IMR-90 (cell line): ENCODE results near the gene ST6GALNAC5. TPM values are rescaled to one million over a fixed set of nuclear protein-coding genes. Genes with fewer than 3 reads are reported as not detected.

Experiments used
- ATAC-seq: fragments of 200-7000 bp; cut with Tn5 transposase; 2 replicates; pipeline ENCODE4 v1.9.1; 2020; ENCODE audit warnings: low read depth, mild to moderate bottlenecking, moderate library complexity
- BruUV-seq: library from RNA; stranded (reverse); fragments of 400-500 nt; replicated peaks from 2 replicates; lab custom pipeline; 2021; lab: Mats Ljungman, UMichigan
- CTCF ChIA-PET: fragments of 300-600 bp; formaldehyde crosslinking; extraction: SDS; loops from one replicate; lab custom pipeline; 2021; ENCODE audit warnings: antibody characterized with exemption; lab: Yijun Ruan, JAX
- POLR2A ChIA-PET: fragments of 300-600 bp; sonication (Branson Sonifier 250); formaldehyde crosslinking; loops from one replicate; lab custom pipeline; 2022; ENCODE audit warnings: antibody characterized with exemption; ENCODE audit not compliant: unreplicated experiment; lab: Charles Lee
- DNase-seq: peaks from one replicate; pipeline ENCODE4 v3.0.0; 2013
- H2AFZ ChIP-seq: replicated peaks from 2 replicates; pipeline ENCODE3; 2013; ENCODE audit warnings: low read length, mild to moderate bottlenecking; ENCODE audit not compliant: poor library complexity
- H2AK5ac ChIP-seq: 2 replicates; pipeline ENCODE4 v1.6.1; 2013; ENCODE audit warnings: low read depth, low read length, inconsistent platforms
- H2AK9ac ChIP-seq: replicated peaks from 2 replicates; pipeline ENCODE3; 2013; ENCODE audit warnings: mild to moderate bottlenecking, low read depth, low read length, moderate library complexity; ENCODE audit not compliant: poor library complexity
- H2BK120ac ChIP-seq: 2 replicates; pipeline ENCODE4 v1.6.1; 2013; ENCODE audit warnings: low read depth, low read length, inconsistent platforms
- H2BK15ac ChIP-seq: 3 replicates; pipeline ENCODE4 v1.6.1; 2013; ENCODE audit warnings: low read depth, low read length, inconsistent platforms
- H2BK20ac ChIP-seq: 2 replicates; pipeline ENCODE4 v1.6.1; 2013; ENCODE audit warnings: low read depth, mild to moderate bottlenecking, inconsistent platforms, low read length, moderate library complexity
- H2BK5ac ChIP-seq: 2 replicates; pipeline ENCODE4 v1.6.1; 2013; ENCODE audit warnings: mild to moderate bottlenecking, low read depth, low read length, inconsistent platforms; ENCODE audit not compliant: poor library complexity, severe bottlenecking
- H3K14ac ChIP-seq: replicated peaks from 2 replicates; pipeline ENCODE4 v1.6.1; 2013; ENCODE audit warnings: low read depth, low read length, inconsistent platforms
- H3K18ac ChIP-seq: 2 replicates; pipeline ENCODE4 v1.6.1; 2013; ENCODE audit warnings: low read depth, low read length, control low read depth
- H3K23ac ChIP-seq: 2 replicates; pipeline ENCODE4 v1.6.1; 2013; ENCODE audit warnings: low read depth, low read length, inconsistent platforms
- H3K27ac ChIP-seq: 2 replicates; pipeline ENCODE4 v1.5.1; 2013; ENCODE audit warnings: mild to moderate bottlenecking, control low read depth, low read length; ENCODE audit not compliant: insufficient read depth
- H3K27me3 ChIP-seq: 2 replicates; pipeline ENCODE4 v1.6.1; 2013; ENCODE audit warnings: low read length; ENCODE audit not compliant: control insufficient read depth, insufficient read depth
- H3K36me3 ChIP-seq: 2 replicates; pipeline ENCODE4 v1.6.1; 2013; ENCODE audit warnings: low read length, mixed read lengths; ENCODE audit not compliant: control insufficient read depth, insufficient read depth
- H3K4ac ChIP-seq: 2 replicates; pipeline ENCODE4 v1.6.1; 2013; ENCODE audit warnings: low read depth, low read length, inconsistent platforms
- H3K4me1 ChIP-seq: 2 replicates; pipeline ENCODE4 v1.6.1; 2013; ENCODE audit warnings: low read length, mixed read lengths; ENCODE audit not compliant: control insufficient read depth, insufficient read depth
- H3K4me2 ChIP-seq: 2 replicates; pipeline ENCODE4 v1.6.1; 2013; ENCODE audit warnings: low read depth, mild to moderate bottlenecking, control low read depth, low read length, moderate library complexity
- H3K4me3 ChIP-seq: 2 replicates; pipeline ENCODE4 v1.5.1; 2013; ENCODE audit warnings: low read depth, mild to moderate bottlenecking, control low read depth, low read length, moderate library complexity; ENCODE audit not compliant: insufficient read depth
- H3K56ac ChIP-seq: 2 replicates; pipeline ENCODE4 v1.6.1; 2013; ENCODE audit warnings: low read length, inconsistent platforms; ENCODE audit not compliant: insufficient read depth; ENCODE audit errors: extremely low read depth
- H3K79me1 ChIP-seq, 2 experiments: 2 replicates each; pipeline ENCODE4 v1.6.1; 2013; ENCODE audit warnings: low read length in 2 of 2, inconsistent platforms in 1 of 2, low read depth in 1 of 2
- H3K9ac ChIP-seq: 2 replicates; pipeline ENCODE4 v1.6.1; 2013; ENCODE audit warnings: low read depth, low read length, control low read depth
- H3K9me1 ChIP-seq: 2 replicates; pipeline ENCODE4 v1.6.1; 2013; ENCODE audit warnings: low read length, inconsistent platforms; ENCODE audit not compliant: insufficient read depth
- H3K9me3 ChIP-seq: 2 replicates; pipeline ENCODE4 v1.6.1; 2013; ENCODE audit warnings: low read length; ENCODE audit not compliant: control insufficient read depth, insufficient read depth
- H4K20me1 ChIP-seq: 2 replicates; pipeline ENCODE4 v1.6.1; 2013; ENCODE audit warnings: low read length, inconsistent platforms; ENCODE audit not compliant: insufficient read depth
- H4K5ac ChIP-seq: 2 replicates; pipeline ENCODE4 v1.6.1; 2013; ENCODE audit warnings: mild to moderate bottlenecking, low read depth, low read length, control low read depth
- H4K8ac ChIP-seq, 2 experiments: 2 replicates each; pipeline ENCODE4 v1.6.1; 2013; ENCODE audit warnings: low read depth in 2 of 2, low read length in 2 of 2, control low read depth in 1 of 2, inconsistent platforms in 1 of 2
- H4K91ac ChIP-seq: 2 replicates; pipeline ENCODE4 v1.6.1; 2013; ENCODE audit warnings: low read depth, low read length, inconsistent platforms; ENCODE audit not compliant: insufficient read depth
- BHLHE40 ChIP-seq: fragments of 150-350 bp; IDR thresholded peaks from 2 replicates; pipeline ENCODE4 v1.6.1; 2016; ENCODE audit warnings: mild to moderate bottlenecking, low read depth, low read length
- CEBPB ChIP-seq: IDR thresholded peaks from 2 replicates; pipeline ENCODE4 v1.6.1; 2012; ENCODE audit warnings: low read depth, low read length, improper control_type of control experiment
- CHD1 ChIP-seq: IDR thresholded peaks from 2 replicates; pipeline ENCODE4 v1.6.1; 2012; ENCODE audit warnings: low read depth, low read length, improper control_type of control experiment
- CTCF ChIP-seq: conservative IDR thresholded peaks from 2 replicates; pipeline ENCODE4 v1.5.1; 2012; ENCODE audit warnings: mild to moderate bottlenecking, low read depth, low read length, improper control_type of control experiment
- ELK1 ChIP-seq: fragments of 150-350 bp; IDR thresholded peaks from 2 replicates; pipeline ENCODE4 v1.6.1; 2016; ENCODE audit warnings: low read depth, mild to moderate bottlenecking, low read length, moderate library complexity, borderline replicate concordance
- FOS ChIP-seq: fragments of 150-350 bp; IDR thresholded peaks from 2 replicates; pipeline ENCODE4 v1.6.1; 2016; ENCODE audit warnings: low read depth, low read length
- MAFK ChIP-seq: IDR thresholded peaks from 2 replicates; pipeline ENCODE4 v1.6.1; 2012; ENCODE audit warnings: low read depth, low read length, improper control_type of control experiment
- MAZ ChIP-seq: IDR thresholded peaks from 2 replicates; pipeline ENCODE4 v1.6.1; 2012; ENCODE audit warnings: low read depth, mild to moderate bottlenecking, low read length, improper control_type of control experiment, moderate library complexity, borderline replicate concordance
- MXI1 ChIP-seq: IDR thresholded peaks from 2 replicates; pipeline ENCODE4 v1.6.1; 2012; ENCODE audit warnings: low read depth, mild to moderate bottlenecking, low read length, moderate library complexity, borderline replicate concordance
- NFE2L2 ChIP-seq: fragments of 150-350 bp; IDR thresholded peaks from 2 replicates; pipeline ENCODE4 v1.6.1; 2016; ENCODE audit warnings: low read depth, mild to moderate bottlenecking, low read length
- POLR2A ChIP-seq: IDR thresholded peaks from 2 replicates; pipeline ENCODE4 v1.6.1; 2012; ENCODE audit warnings: mild to moderate bottlenecking, low read depth, low read length
- RAD21 ChIP-seq: IDR thresholded peaks from 2 replicates; pipeline ENCODE4 v1.6.1; 2012; ENCODE audit warnings: low read length, improper control_type of control experiment
- RCOR1 ChIP-seq: IDR thresholded peaks from 2 replicates; pipeline ENCODE4 v1.6.1; 2012; ENCODE audit warnings: mild to moderate bottlenecking, low read length, improper control_type of control experiment; ENCODE audit not compliant: insufficient replicate concordance
- RFX5 ChIP-seq: IDR thresholded peaks from 2 replicates; pipeline ENCODE4 v1.8.0; 2012; ENCODE audit warnings: low read depth, mild to moderate bottlenecking, low read length, moderate library complexity
- SMC3 ChIP-seq: fragments of 150-350 bp; IDR thresholded peaks from 2 replicates; pipeline ENCODE4 v1.6.1; 2016; ENCODE audit warnings: low read depth, mild to moderate bottlenecking, antibody characterized with exemption, low read length, moderate library complexity
- USF2 ChIP-seq: fragments of 150-350 bp; IDR thresholded peaks from 2 replicates; pipeline ENCODE4 v1.6.1; 2017; ENCODE audit warnings: mild to moderate bottlenecking, antibody characterized with exemption, low read length, low read depth
- WGBS, 2 experiments: methylation state at CpG; one replicate each; pipeline versions ENCODE4 v1.1.5 to v1.1.7; 2013; ENCODE audit warnings: missing lambda C conversion rate in 2 of 2; ENCODE audit not compliant: insufficient read length in 1 of 2; ENCODE audit errors: extremely low coverage in 2 of 2; 5-methylcytosine and 5-hydroxymethylcytosine counted together
- dilution Hi-C: fragments of 300-500 bp; cut with HindIII; formaldehyde crosslinking; loops from one replicate; pipeline ENCODE4 v1.14.3; 2018; ENCODE audit warnings: low sequenced_read_pairs; ENCODE audit not compliant: unreplicated experiment
- in situ Hi-C: fragments of 300-500 bp; cut with MboI; formaldehyde crosslinking; loops from 3 replicates; pipeline ENCODE4 v1.14.3; 2019; ENCODE audit warnings: low sequenced_read_pairs, inconsistent platforms, mixed read lengths
- intact Hi-C: fragments of 100-400 bp; cut with micrococcal nuclease; formaldehyde crosslinking; loops from 2 replicates; pipeline ENCODE4 v1.10.0; 2022
- polyA plus RNA-seq, 3 experiments: library from polyadenylated mRNA; depleted of rRNA; stranded (reverse); fragments of >200 nt; gene quantifications; 2 replicates each; pipeline ENCODE4 v1.2.3, GENCODE V29; 2012; ENCODE audit warnings: low replicate concordance in 1 of 3
- total RNA-seq: library from RNA; depleted of rRNA; stranded (reverse); fragments of >200 nt; gene quantifications from 2 replicates; pipeline ENCODE4 v1.2.3, GENCODE V29; 2012

The ST6GALNAC5 gene
- total and polyA plus RNA-seq, 2 of the 4 experiments (the other 2 are of a cell fraction): 3.4 to 4.0 TPM

GRCh38 chr1:77027847-77028246 lies 160.6 kb downstream of the ST6GALNAC5 start:
- Histone ChIP-seq H2AK5ac (no peak overlapping the region), H3K9ac (no peak overlapping the region), H2AK9ac (no peak overlapping the region), H4K8ac (no peak overlapping the region), H3K4me2 (no peak overlapping the region), H2BK5ac (no peak overlapping the region), H3K9me3 (no peaks in the 10 kb centered on the region), H3K27me3 (peaks cover 25% of the 10 kb centered on the region), H4K91ac (no peak overlapping the region), H3K4me3 (no peak overlapping the region), H2BK15ac (no peak overlapping the region), H3K23ac (no peak overlapping the region), H3K36me3 (no peaks in the 10 kb centered on the region), H3K9me1 (peaks cover 4% of the 10 kb centered on the region; the same call in 1 of the 2 replicates), H3K27ac (no peak overlapping the region), H4K5ac (no peak overlapping the region), H4K20me1 (no peaks in the 10 kb centered on the region; the same call in 1 of the 2 replicates), H3K56ac (no peak overlapping the region), H3K4ac (no peak overlapping the region), H2BK120ac (no peak overlapping the region), H3K79me1 (no peaks in the 10 kb centered on the region), H3K4me1 (no peaks in the 10 kb centered on the region), H2AFZ (no peak overlapping the region), H3K14ac (no peak overlapping the region), H2BK20ac (no peak overlapping the region), H3K18ac (no peak overlapping the region)
- dilution Hi-C loops (no loop called here), in situ Hi-C loops (no loop called here), intact Hi-C loops (no loop called here)
- ChIA-PET POLR2A (no interaction called here), CTCF (no interaction called here)
- TF ChIP-seq USF2: no peak
- no peak for TF ChIP-seq CHD1
- TF ChIP-seq RFX5: no peak
- TF ChIP-seq FOS: no peak
- TF ChIP-seq ELK1: no peak
- TF ChIP-seq CTCF: no peak
- TF ChIP-seq BHLHE40: no peak
- TF ChIP-seq MAFK: no peak
- TF ChIP-seq RCOR1: no peak
- no peak for TF ChIP-seq POLR2A
- no peak for TF ChIP-seq MXI1
- no peak for TF ChIP-seq SMC3
- no peak for TF ChIP-seq CEBPB
- no peak for TF ChIP-seq NFE2L2
- no peak for TF ChIP-seq MAZ
- TF ChIP-seq RAD21: no peak
- WGBS, 2 experiments: no CpG with 5 or more reads among the region's 1 CpG
- ATAC-seq (no peak), DNase-seq (no peak)
- BruUV-seq: no TSS peak
